Measurements from ENCODE around the gene TREML1. TPM values are rescaled to one million over a fixed set of nuclear protein-coding genes. Genes with fewer than 3 reads are reported as not detected.

Gene TREML1
- polyA plus RNA-seq, 3 donors = 0.65 to 3.6 (median 2.6) TPM

GRCh38 chr6:41150671-41151070 is 3.5 kb downstream of the TREML1 start:
- no CpG with 5 or more reads among the region's 1 CpG for WGBS (ENCODE audit: insufficient coverage)
- no peak overlapping the region for H3K27ac Mint-ChIP-seq
- no peaks in the 10 kb centered on the region for H3K4me1 Mint-ChIP-seq

GRCh38 chr6:41147917-41148316 is 6.2 kb downstream of the TREML1 start:
- WGBS (ENCODE audit: insufficient coverage) = no CpG with 5 or more reads among the region's 1 CpG

More at GRCh38 chr6:41150671-41151070, 3.5 kb downstream of the TREML1 start:
- H3K27me3 ChIP-seq (ENCODE audit: control insufficient read depth in 2 of 2, insufficient read depth in 2 of 2, low read length in 2 of 2) = no peaks in the 10 kb centered on the region
- H2AFZ ChIP-seq (ENCODE audit: insufficient read depth, low read depth, low read length, poor library complexity, severe bottlenecking) = no peak overlapping the region
- no peak overlapping the region for H3K9ac ChIP-seq (ENCODE audit: insufficient read depth, low read length, poor library complexity, severe bottlenecking)
- no peaks in the 10 kb centered on the region for H3K36me3 Mint-ChIP-seq
- no peak overlapping the region for H3K4me3 Mint-ChIP-seq
- H3K9me3 ChIP-seq (replicated peaks in 1 of 2; ENCODE audit: control insufficient read depth in 1 of 2, insufficient read depth in 1 of 2, low read length in 2 of 2) = no peaks in the 10 kb centered on the region
- H3K4me2 ChIP-seq (replicated peaks; ENCODE audit: extremely low read depth, low read length, poor library complexity, severe bottlenecking) = no peak overlapping the region
- H3K36me3 ChIP-seq (replicated peaks in 1 of 2; ENCODE audit: control insufficient read depth in 1 of 2, insufficient read depth in 2 of 2, low read length in 2 of 2) = no peaks in the 10 kb centered on the region
- H3K4me3 ChIP-seq (replicated peaks in 1 of 3; ENCODE audit: low read depth in 2 of 3, low read length in 3 of 3) = no peak overlapping the region
- no peak for TF ChIP-seq CTCF (IDR thresholded peaks at IDR 0.05)
- H3K4me1 ChIP-seq (ENCODE audit: control insufficient read depth in 1 of 2, insufficient read depth in 2 of 2, low read length in 2 of 2) = no peaks in the 10 kb centered on the region
- peaks cover 0 to 6% (median 0%) of the 10 kb centered on the region in 7 donors for H3K9me3 Mint-ChIP-seq
- no peaks in the 10 kb centered on the region for H3K79me2 ChIP-seq (ENCODE audit: insufficient read depth, low read length)
- no peak overlapping the region for H3K27ac ChIP-seq (ENCODE audit: low read depth in 1 of 2, low read length in 2 of 2)
- peaks cover 3 to 9% (median 6%) of the 10 kb centered on the region in 3 donors for H3K27me3 Mint-ChIP-seq (ENCODE audit: low read depth in 3 of 3)
- intact Hi-C loops (cut with micrococcal nuclease) = no loop called here
- H4K20me1 ChIP-seq (ENCODE audit: insufficient read depth, low read length) = no peaks in the 10 kb centered on the region
- no peak for DNase-seq

More at GRCh38 chr6:41147917-41148316, 6.2 kb downstream of the TREML1 start:
- Histone ChIP-seq H3K4me3 (replicated peaks in 1 of 3; ENCODE audit: low read depth in 2 of 3, low read length in 3 of 3) (no peak overlapping the region), H2AFZ (ENCODE audit: insufficient read depth, low read depth, low read length, poor library complexity, severe bottlenecking) (no peak overlapping the region), H3K27me3 (ENCODE audit: control insufficient read depth in 2 of 2, insufficient read depth in 2 of 2, low read length in 2 of 2) (no peaks in the 10 kb centered on the region), H3K79me2 (ENCODE audit: insufficient read depth, low read length) (no peaks in the 10 kb centered on the region), H3K4me1 (ENCODE audit: control insufficient read depth in 1 of 2, insufficient read depth in 2 of 2, low read length in 2 of 2) (no peaks in the 10 kb centered on the region), H3K9ac (ENCODE audit: insufficient read depth, low read length, poor library complexity, severe bottlenecking) (no peak overlapping the region), H3K4me2 (replicated peaks; ENCODE audit: extremely low read depth, low read length, poor library complexity, severe bottlenecking) (no peak overlapping the region), H3K9me3 (replicated peaks in 1 of 2; ENCODE audit: control insufficient read depth in 1 of 2, insufficient read depth in 1 of 2, low read length in 2 of 2) (no peaks in the 10 kb centered on the region), H4K20me1 (ENCODE audit: insufficient read depth, low read length) (no peaks in the 10 kb centered on the region), H3K36me3 (replicated peaks in 1 of 2; ENCODE audit: control insufficient read depth in 1 of 2, insufficient read depth in 2 of 2, low read length in 2 of 2) (no peaks in the 10 kb centered on the region), H3K27ac (ENCODE audit: low read depth in 1 of 2, low read length in 2 of 2) (no peak overlapping the region)
- intact Hi-C loops (cut with micrococcal nuclease) = no loop called here
- peaks cover 0 to 2% (median 2%) of the 10 kb centered on the region in 7 donors for H3K9me3 Mint-ChIP-seq
- H3K27me3 Mint-ChIP-seq (ENCODE audit: low read depth in 3 of 3) = peaks cover 1 to 5% (median 3%) of the 10 kb centered on the region in 3 donors
- no peak overlapping the region for H3K27ac Mint-ChIP-seq
- peaks cover 0 to 2% of the 10 kb centered on the region in 2 donors for H3K36me3 Mint-ChIP-seq
- H3K4me1 Mint-ChIP-seq = no peaks in the 10 kb centered on the region
- no peak overlapping the region for H3K4me3 Mint-ChIP-seq
- TF ChIP-seq CTCF (IDR thresholded peaks at IDR 0.05) = no peak
- DNase-seq = no peak
